Skeletal muscle tissue (tissue), 4 donors: ENCODE measurements around the gene ABHD12. TPM values are rescaled to one million over a fixed set of nuclear protein-coding genes. Genes with fewer than 3 reads are reported as not detected.
"Not testable (repeated sequence)": the region's sequence is repeated elsewhere in the genome, so short reads cannot be mapped to it uniquely, and the experiment has no call there.

ENCODE experiments used
- H3K27ac ChIP-seq: one replicate; pipeline ENCODE4 v1.7.0; 2013; ENCODE audit warnings: mild to moderate bottlenecking, low read depth, low read length, inconsistent platforms
- H3K27me3 ChIP-seq, 3 donors: one replicate each; pipeline ENCODE4 v1.7.0; 2013; ENCODE audit warnings: low read length in 3 of 3; ENCODE audit not compliant: control insufficient read depth in 3 of 3, insufficient read depth in 3 of 3
- H3K36me3 ChIP-seq, 3 donors: one replicate each; pipeline ENCODE4 v1.7.0; 2013; ENCODE audit warnings: low read length in 3 of 3; ENCODE audit not compliant: control insufficient read depth in 3 of 3, insufficient read depth in 3 of 3
- H3K4me1 ChIP-seq, 3 donors: one replicate each; pipeline ENCODE4 v1.7.0; 2013; ENCODE audit warnings: low read length in 3 of 3, mild to moderate bottlenecking in 3 of 3; ENCODE audit not compliant: control insufficient read depth in 3 of 3, insufficient read depth in 3 of 3
- H3K4me3 ChIP-seq, 3 donors: one replicate each; pipeline ENCODE4 v1.7.0; 2013; ENCODE audit warnings: low read length in 3 of 3
- H3K9ac ChIP-seq, 3 donors: one replicate each; pipeline ENCODE4 v1.7.0; 2013; ENCODE audit warnings: low read length in 3 of 3, mild to moderate bottlenecking in 3 of 3, moderate library complexity in 2 of 3, low read depth in 1 of 3
- H3K9me3 ChIP-seq, 3 donors: one replicate each; pipeline ENCODE4 v1.7.0; 2013; ENCODE audit warnings: low read length in 3 of 3; ENCODE audit not compliant: control insufficient read depth in 3 of 3
- total RNA-seq: library from RNA; depleted of rRNA; stranded (reverse); fragments of >200 nt; gene quantifications from one replicate; pipeline ENCODE4 v1.2.3, GENCODE V29; 2014
- donor health status: Osteomylitis.

Gene ABHD12
- total RNA-seq, 1 donor from 2014 or later: 29.7 TPM

- Histone ChIP-seq H3K9ac (peak overlapping the region in 2 of 3 donors; percentile 62 to 63), H3K27me3 (no peaks in the 10 kb centered on the region), H3K4me1 (peaks cover 21 to 43% (median 27%) of the 10 kb centered on the region in 3 donors), H3K36me3 (peaks cover 21 to 33% (median 25%) of the 10 kb centered on the region in 3 donors), H3K4me3 (peak overlapping the region; percentile 30 to 40 (median 36)), H3K9me3 (no peaks in the 10 kb centered on the region), H3K27ac (peak overlapping the region; percentile 49)
Measured at GRCh38 chr20:25273046-25273445, 117.6 kb downstream of the ABHD12 start.

GRCh38 chr20:25272223-25273000 lies 118.2 kb downstream of the ABHD12 start:
- H3K9me3 ChIP-seq: no peaks in the 10 kb centered on the region
- peak overlapping the region in 1 of 3 donors; percentile 25 for H3K9ac ChIP-seq
- no peaks in the 10 kb centered on the region for H3K27me3 ChIP-seq
- peaks cover 20 to 28% (median 21%) of the 10 kb centered on the region in 3 donors for H3K36me3 ChIP-seq
- peak overlapping the region; percentile 49 for H3K27ac ChIP-seq
- H3K4me1 ChIP-seq: peaks cover 21 to 41% (median 24%) of the 10 kb centered on the region in 3 donors
- H3K4me3 ChIP-seq: peak overlapping the region in 1 of 3 donors; percentile 30

- H3K36me3 ChIP-seq: peaks cover 17 to 24% (median 19%) of the 10 kb centered on the region in 3 donors
Measured at GRCh38 chr20:25271486-25272222, 119.0 kb downstream of the ABHD12 start.

DNA sequence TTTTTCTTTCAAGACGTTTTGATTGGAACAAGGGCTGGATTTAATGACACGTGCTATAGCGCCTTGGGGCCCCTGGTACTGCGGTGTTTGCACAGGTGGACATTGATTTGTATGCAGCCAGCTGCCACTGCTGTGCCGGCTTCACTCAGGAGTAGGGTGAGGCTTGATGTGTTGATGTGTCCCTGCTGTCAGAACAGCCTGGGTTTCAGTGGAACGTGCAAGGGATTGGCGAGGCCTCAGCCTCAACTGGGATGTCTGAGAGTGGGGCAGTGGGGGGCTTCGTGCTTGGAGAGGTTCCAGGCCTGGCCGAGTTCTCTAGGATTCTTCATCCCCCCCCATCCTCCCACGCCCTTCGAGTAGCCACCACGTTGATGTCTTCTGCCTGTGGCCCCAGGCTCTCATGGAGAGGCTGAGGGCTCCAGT lies 119.8 kb downstream of the ABHD12 start:
- Histone ChIP-seq H3K4me1 (peaks cover 21 to 39% (median 22%) of the 10 kb centered on the region in 3 donors), H3K27me3 (no peaks in the 10 kb centered on the region), H3K4me3 (no peak overlapping the region), H3K9ac (no peak overlapping the region), H3K36me3 (peaks cover 17 to 21% (median 19%) of the 10 kb centered on the region in 3 donors), H3K27ac (no peak overlapping the region), H3K9me3 (no peaks in the 10 kb centered on the region)

More at GRCh38 chr20:25271486-25272222, 119.0 kb downstream of the ABHD12 start:
- peaks cover 21 to 39% (median 22%) of the 10 kb centered on the region in 3 donors for H3K4me1 ChIP-seq
- H3K9me3 ChIP-seq: no peaks in the 10 kb centered on the region
- no peak overlapping the region for H3K4me3 ChIP-seq
- H3K27ac ChIP-seq: no peak overlapping the region
- H3K27me3 ChIP-seq: no peaks in the 10 kb centered on the region
- no peak overlapping the region for H3K9ac ChIP-seq

GRCh38 chr20:25269833-25270170 lies 120.8 kb downstream of the ABHD12 start:
- Histone ChIP-seq H3K9me3 (no peaks in the 10 kb centered on the region), H3K4me3 (no peak overlapping the region), H3K36me3 (peaks cover 15 to 19% (median 18%) of the 10 kb centered on the region in 3 donors), H3K27me3 (no peaks in the 10 kb centered on the region), H3K27ac (no peak overlapping the region), H3K4me1 (peaks cover 21 to 34% (median 22%) of the 10 kb centered on the region in 3 donors), H3K9ac (no peak overlapping the region)

- Histone ChIP-seq H3K4me1 (peaks cover 21 to 28% (median 22%) of the 10 kb centered on the region in 3 donors), H3K36me3 (peaks cover 15 to 18% (median 17%) of the 10 kb centered on the region in 3 donors), H3K9me3 (no peaks in the 10 kb centered on the region), H3K9ac (no peak overlapping the region), H3K27me3 (no peaks in the 10 kb centered on the region), H3K27ac (no peak overlapping the region), H3K4me3 (no peak overlapping the region)
Measured at GRCh38 chr20:25269057-25269832, 121.4 kb downstream of the ABHD12 start.

DNA sequence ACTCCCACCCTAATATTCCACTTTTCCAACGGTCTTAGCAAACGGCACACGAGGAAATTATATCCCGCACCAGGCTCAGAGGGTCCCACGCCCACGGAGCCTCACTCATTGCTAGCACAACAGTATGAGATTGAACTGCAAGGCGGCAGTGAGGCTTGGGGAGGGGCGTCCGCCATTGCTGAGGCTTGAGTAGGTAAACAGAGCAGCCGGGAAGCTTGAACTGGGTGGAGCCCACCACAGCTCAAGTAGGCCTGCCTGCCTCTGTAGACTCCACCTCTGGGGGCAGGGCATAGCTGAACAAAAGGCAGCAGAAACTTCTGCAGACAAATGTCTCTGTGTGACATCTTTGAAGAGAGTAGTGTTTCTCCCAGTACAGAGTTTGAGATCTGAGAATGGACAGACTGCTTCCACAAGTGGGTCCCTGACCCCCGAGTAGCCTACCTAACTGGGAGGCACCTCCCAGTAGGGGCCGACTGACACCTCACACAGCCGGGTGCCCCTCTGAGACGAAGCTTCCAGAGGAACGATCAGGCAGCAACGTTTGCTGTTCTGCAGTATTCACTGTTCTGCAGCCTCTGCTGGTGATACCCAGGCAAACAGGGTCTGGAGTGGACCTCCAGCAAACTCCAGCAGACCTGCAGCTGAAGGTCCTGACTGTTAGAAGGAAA lies 129.7 kb downstream of the ABHD12 start:
- not testable (repeated sequence) for H3K4me1 ChIP-seq, H3K27ac ChIP-seq, H3K9me3 ChIP-seq, H3K27me3 ChIP-seq, H3K9ac ChIP-seq, H3K4me3 ChIP-seq, H3K36me3 ChIP-seq

DNA sequence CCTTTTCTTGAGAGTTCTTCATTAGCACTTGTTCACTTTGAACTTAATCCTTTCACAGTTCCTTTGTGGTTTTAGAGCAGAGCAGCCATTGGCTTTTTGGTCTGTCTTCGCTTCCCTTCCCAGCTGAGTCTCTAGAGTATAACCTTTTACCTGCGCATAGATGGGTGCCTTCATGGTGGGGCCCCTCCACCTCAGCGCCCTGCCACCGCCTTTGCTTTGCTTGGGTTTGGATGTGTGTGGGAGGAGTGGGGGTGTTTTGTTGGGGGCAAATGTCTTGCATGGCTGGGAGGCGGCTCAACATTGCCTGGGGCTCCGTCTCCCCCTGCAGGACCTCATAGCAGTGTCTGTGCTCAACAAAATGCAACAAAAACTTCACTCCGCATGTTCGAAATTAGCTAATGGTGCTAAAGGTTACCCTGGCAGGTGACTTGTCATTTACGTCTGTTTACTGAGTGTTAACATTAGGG lies 130.8 kb downstream of the ABHD12 start:
- Histone ChIP-seq H3K9me3 (no peaks in the 10 kb centered on the region), H3K27ac (no peak overlapping the region), H3K27me3 (no peaks in the 10 kb centered on the region), H3K4me1 (peaks cover 5 to 15% (median 11%) of the 10 kb centered on the region in 3 donors), H3K4me3 (no peak overlapping the region), H3K9ac (no peak overlapping the region), H3K36me3 (peaks cover 8 to 11% (median 9%) of the 10 kb centered on the region in 3 donors)

GRCh38 chr20:25259358-25259757 lies 131.3 kb downstream of the ABHD12 start:
- no peak overlapping the region for H3K9ac ChIP-seq
- no peak overlapping the region for H3K27ac ChIP-seq
- H3K27me3 ChIP-seq: no peaks in the 10 kb centered on the region
- peaks cover 8 to 11% (median 9%) of the 10 kb centered on the region in 3 donors for H3K36me3 ChIP-seq
- no peak overlapping the region for H3K4me3 ChIP-seq
- no peaks in the 10 kb centered on the region for H3K9me3 ChIP-seq
- H3K4me1 ChIP-seq: peaks cover 5 to 15% (median 11%) of the 10 kb centered on the region in 3 donors
